ENCODE results near the gene MSANTD4. TPM values are rescaled to one million over a fixed set of nuclear protein-coding genes. Genes with fewer than 3 reads are reported as not detected.

MSANTD4 gene
- polyA plus RNA-seq, 1 experiment, result 6.5 TPM

DNA sequence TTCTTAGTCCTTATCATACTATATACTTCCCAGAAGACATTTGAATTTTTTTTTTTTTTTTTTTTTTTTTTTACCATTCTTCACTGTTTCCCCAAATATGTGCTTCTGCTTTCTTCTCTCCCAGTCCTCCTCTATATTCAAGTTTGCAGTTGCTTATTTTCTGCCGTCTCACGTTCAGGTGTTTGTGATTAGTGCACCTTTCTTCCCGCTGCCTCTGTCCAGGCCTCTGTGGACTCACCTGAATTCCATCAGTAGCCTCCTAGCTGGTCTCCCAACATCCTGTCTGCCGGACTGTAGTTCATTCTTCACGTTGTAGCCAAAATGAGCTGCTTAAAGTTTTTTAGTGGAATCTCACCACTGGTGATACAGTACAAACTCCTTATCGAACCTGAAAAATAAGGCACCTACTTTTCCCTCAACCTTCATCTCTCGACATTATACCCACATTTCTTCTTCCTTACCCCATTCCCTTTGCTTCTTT lies 795 bp upstream of the MSANTD4 start:
- no peak for TF ChIP-seq CTCF (IDR thresholded peaks at IDR 0.05; ENCODE audit: insufficient read depth, low read depth, low read length)
- POLR2A ChIA-PET, result no interaction called here
- CTCF ChIA-PET, result no interaction called here
- Histone ChIP-seq H3K27me3 (ENCODE audit: control insufficient read depth, insufficient read depth, low read length) (no peaks in the 10 kb centered on the region), H3K4me3 (ENCODE audit: low read depth, low read length) (peak overlapping the region; percentile 56), H3K36me3 (ENCODE audit: control insufficient read depth, insufficient read depth, low read length) (no peaks in the 10 kb centered on the region)
- DNase-seq (ENCODE audit: low read depth), result no peak

DNA sequence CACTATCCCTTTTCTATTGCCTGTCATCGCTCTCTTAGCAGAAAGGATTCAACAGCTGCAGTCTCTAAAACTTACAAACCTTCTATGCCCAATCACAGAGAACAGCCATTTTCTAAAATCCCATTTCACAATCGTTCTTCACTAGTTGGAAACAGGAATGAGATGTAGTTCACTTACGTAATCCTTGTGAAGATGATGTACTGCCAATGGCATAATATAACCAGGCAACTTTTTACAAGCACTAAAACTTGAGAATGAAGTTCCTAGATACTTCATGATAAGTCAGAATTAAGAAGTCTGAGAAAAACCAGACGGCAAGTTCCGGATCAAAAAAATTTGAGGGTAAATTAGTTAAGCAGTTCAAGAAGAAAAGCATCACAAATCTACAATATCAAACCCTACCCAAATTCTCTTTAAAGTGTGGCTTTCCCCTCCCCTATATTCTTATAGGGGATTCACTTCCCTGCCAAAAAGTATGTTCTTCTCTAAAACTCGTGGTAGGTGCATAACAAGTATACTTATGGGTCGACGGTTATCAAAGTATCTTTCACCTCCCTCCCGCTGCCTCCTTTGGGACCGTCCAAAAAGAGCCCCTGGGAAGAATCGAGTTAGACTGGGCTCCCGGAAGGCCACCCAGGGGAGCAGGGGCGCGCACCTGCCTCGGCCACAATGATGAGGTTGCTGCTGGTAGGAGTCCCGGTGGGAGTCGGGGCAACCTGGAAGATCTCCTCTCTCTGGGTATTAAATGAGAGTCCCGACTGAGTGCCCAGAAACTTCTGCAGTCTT lies 666 bp downstream of the MSANTD4 start:
- no peaks in the 10 kb centered on the region for H3K27me3 ChIP-seq (ENCODE audit: control insufficient read depth, insufficient read depth, low read length)
- CTCF ChIA-PET, result no interaction called here
- peak overlapping the region; percentile 72 for H3K4me3 ChIP-seq (ENCODE audit: low read depth, low read length)
- POLR2A ChIA-PET, result no interaction called here
- H3K36me3 ChIP-seq (ENCODE audit: control insufficient read depth, insufficient read depth, low read length), result no peaks in the 10 kb centered on the region
- DNase-seq (ENCODE audit: low read depth), result peak; percentile 21
- TF ChIP-seq CTCF (IDR thresholded peaks at IDR 0.05; ENCODE audit: insufficient read depth, low read depth, low read length), result no peak

- H3K27me3 ChIP-seq (ENCODE audit: control insufficient read depth, insufficient read depth, low read length), result no peaks in the 10 kb centered on the region
- no peak overlapping the region for H3K4me3 ChIP-seq (ENCODE audit: low read depth, low read length)
- ChIA-PET CTCF (interaction anchor here (0.8 to 1.2 kb wide), 2 partner anchors 11 to 13 kb away, joined by 3 read pairs; no protein-coding TSS in a partner anchor), POLR2A (no interaction called here)
- DNase-seq (ENCODE audit: low read depth), result no peak
- no peaks in the 10 kb centered on the region for H3K36me3 ChIP-seq (ENCODE audit: control insufficient read depth, insufficient read depth, low read length)
- TF ChIP-seq CTCF (IDR thresholded peaks at IDR 0.05; ENCODE audit: insufficient read depth, low read depth, low read length), result no peak
Observed at GRCh38 chr11:106017093-106017492, 4.9 kb downstream of the MSANTD4 start.

DNA sequence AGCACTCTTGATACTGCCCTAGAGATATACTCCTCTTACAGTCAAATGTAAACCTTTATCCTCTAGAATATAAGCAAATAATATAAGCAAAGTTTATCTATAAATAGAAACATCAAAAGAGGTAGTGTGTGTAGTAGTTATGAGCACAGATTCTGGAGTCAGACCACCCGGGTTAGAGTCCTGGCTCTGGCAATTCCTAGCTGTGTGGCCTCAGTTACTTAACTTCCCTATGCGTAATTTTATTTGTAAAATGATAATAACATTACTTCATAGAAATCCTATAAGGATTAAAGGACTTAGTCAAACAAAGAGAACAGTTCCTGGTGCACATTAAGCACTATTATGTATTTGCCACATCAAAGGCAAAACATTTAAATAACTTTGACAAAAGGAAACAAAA lies 7.0 kb downstream of the MSANTD4 start:
- no peak overlapping the region for H3K4me3 ChIP-seq (ENCODE audit: low read depth, low read length)
- peaks cover 4% of the 10 kb centered on the region; the same call in 1 of the 2 replicates for H3K36me3 ChIP-seq (ENCODE audit: control insufficient read depth, insufficient read depth, low read length)
- ChIA-PET POLR2A (no interaction called here), CTCF (interaction anchor here (0.6 kb wide), 1 partner anchor 9 kb away, joined by 3 read pairs; no protein-coding TSS in a partner anchor)
- DNase-seq (ENCODE audit: low read depth), result no peak
- no peak for TF ChIP-seq CTCF (IDR thresholded peaks at IDR 0.05; ENCODE audit: insufficient read depth, low read depth, low read length)
- H3K27me3 ChIP-seq (ENCODE audit: control insufficient read depth, insufficient read depth, low read length), result no peaks in the 10 kb centered on the region

- H3K27me3 ChIP-seq (ENCODE audit: control insufficient read depth, insufficient read depth, low read length), result no peaks in the 10 kb centered on the region
- no peak overlapping the region for H3K4me3 ChIP-seq (ENCODE audit: low read depth, low read length)
- no peak for TF ChIP-seq CTCF (IDR thresholded peaks at IDR 0.05; ENCODE audit: insufficient read depth, low read depth, low read length)
- ChIA-PET CTCF (interaction anchor here (0.6 kb wide), 1 partner anchor 9 kb away, joined by 3 read pairs; no protein-coding TSS in a partner anchor), POLR2A (no interaction called here)
- no peak for DNase-seq (ENCODE audit: low read depth)
- peaks cover 5% of the 10 kb centered on the region; the same call in 1 of the 2 replicates for H3K36me3 ChIP-seq (ENCODE audit: control insufficient read depth, insufficient read depth, low read length)
Observed at GRCh38 chr11:106014620-106015019, 7.4 kb downstream of the MSANTD4 start.

All from BJ (cell line).